ENCODE data around the gene IRF8.
"Not testable (repeated sequence)": the region's sequence is repeated elsewhere in the genome, so short reads cannot be mapped to it uniquely, and the experiment has no call there.

The IRF8 gene

GRCh38 chr16:85868495-85868894 lies 30.5 kb upstream of the IRF8 start:
- POLR2A ChIA-PET (ENCODE audit: low non-redundant PET), result no interaction called here
- DNase-seq (ENCODE audit: low spot score), result no peak
- H3K27ac ChIP-seq, result no peak overlapping the region
- CTCF ChIA-PET, result no interaction called here
- no peak for TF ChIP-seq CTCF (conservative IDR thresholded peaks at IDR 0.05; ENCODE audit: low read depth)

- DNase-seq (ENCODE audit: low spot score), result no peak
- ChIA-PET POLR2A (ENCODE audit: low non-redundant PET) (no interaction called here), CTCF (no interaction called here)
- no peak for TF ChIP-seq CTCF (conservative IDR thresholded peaks at IDR 0.05; ENCODE audit: low read depth)
- no peak overlapping the region for H3K27ac ChIP-seq
Measured at GRCh38 chr16:85869206-85869605, 29.8 kb upstream of the IRF8 start.

GRCh38 chr16:85869785-85870558 lies 29.0 kb upstream of the IRF8 start:
- H3K27ac ChIP-seq, result no peak overlapping the region
- no peak for DNase-seq (ENCODE audit: low spot score)
- no peak for TF ChIP-seq CTCF (conservative IDR thresholded peaks at IDR 0.05; ENCODE audit: low read depth)
- CTCF ChIA-PET, result interaction anchor here (0.6 to 0.7 kb wide), 2 partner anchors 306 to 709 kb away, joined by 3 to 4 read pairs; partner anchors contain the start of gene FOXL1
- POLR2A ChIA-PET (ENCODE audit: low non-redundant PET), result no interaction called here

GRCh38 chr16:85871756-85872155 lies 27.2 kb upstream of the IRF8 start:
- TF ChIP-seq CTCF (conservative IDR thresholded peaks at IDR 0.05; ENCODE audit: low read depth), result no peak
- POLR2A ChIA-PET (ENCODE audit: low non-redundant PET), result no interaction called here

GRCh38 chr16:85872734-85873133 lies 26.2 kb upstream of the IRF8 start:
- ChIA-PET POLR2A (ENCODE audit: low non-redundant PET) (no interaction called here), CTCF (no interaction called here)
- no peak for TF ChIP-seq CTCF (conservative IDR thresholded peaks at IDR 0.05; ENCODE audit: low read depth)

More at GRCh38 chr16:85871756-85872155, 27.2 kb upstream of the IRF8 start:
- H3K27ac ChIP-seq, result no peak overlapping the region
- peak; percentile 20 for DNase-seq (ENCODE audit: low spot score)
- CTCF ChIA-PET, result interaction anchor here (0.7 kb wide), 1 partner anchor 1460 kb away, joined by 4 read pairs; no protein-coding TSS in a partner anchor

GRCh38 chr16:85873153-85873552 lies 25.8 kb upstream of the IRF8 start:
- POLR2A ChIA-PET (ENCODE audit: low non-redundant PET), result no interaction called here
- no peak for DNase-seq (ENCODE audit: low spot score)
- CTCF ChIA-PET, result no interaction called here
- TF ChIP-seq CTCF (conservative IDR thresholded peaks at IDR 0.05; ENCODE audit: low read depth), result no peak
- no peak overlapping the region for H3K27ac ChIP-seq

More at GRCh38 chr16:85872734-85873133, 26.2 kb upstream of the IRF8 start:
- no peak overlapping the region for H3K27ac ChIP-seq
- DNase-seq (ENCODE audit: low spot score), result no peak

- H3K27ac ChIP-seq; POLR2A ChIA-PET (ENCODE audit: low non-redundant PET); DNase-seq (ENCODE audit: low spot score); CTCF ChIA-PET: not testable (repeated sequence)
Measured at GRCh38 chr16:85874031-85874430, 24.9 kb upstream of the IRF8 start.
